AML-193 (cell line): Measurements from ENCODE around the gene PRKCA.
"Not testable (repeated sequence)": the region's sequence is repeated elsewhere in the genome, so short reads cannot be mapped to it uniquely, and the experiment has no call there.

ENCODE experiments used
- DNase-seq, 2 experiments: peaks; one replicate each; lab custom pipeline; 2025; lab: John Stamatoyannopoulos, UW

Gene PRKCA

DNA sequence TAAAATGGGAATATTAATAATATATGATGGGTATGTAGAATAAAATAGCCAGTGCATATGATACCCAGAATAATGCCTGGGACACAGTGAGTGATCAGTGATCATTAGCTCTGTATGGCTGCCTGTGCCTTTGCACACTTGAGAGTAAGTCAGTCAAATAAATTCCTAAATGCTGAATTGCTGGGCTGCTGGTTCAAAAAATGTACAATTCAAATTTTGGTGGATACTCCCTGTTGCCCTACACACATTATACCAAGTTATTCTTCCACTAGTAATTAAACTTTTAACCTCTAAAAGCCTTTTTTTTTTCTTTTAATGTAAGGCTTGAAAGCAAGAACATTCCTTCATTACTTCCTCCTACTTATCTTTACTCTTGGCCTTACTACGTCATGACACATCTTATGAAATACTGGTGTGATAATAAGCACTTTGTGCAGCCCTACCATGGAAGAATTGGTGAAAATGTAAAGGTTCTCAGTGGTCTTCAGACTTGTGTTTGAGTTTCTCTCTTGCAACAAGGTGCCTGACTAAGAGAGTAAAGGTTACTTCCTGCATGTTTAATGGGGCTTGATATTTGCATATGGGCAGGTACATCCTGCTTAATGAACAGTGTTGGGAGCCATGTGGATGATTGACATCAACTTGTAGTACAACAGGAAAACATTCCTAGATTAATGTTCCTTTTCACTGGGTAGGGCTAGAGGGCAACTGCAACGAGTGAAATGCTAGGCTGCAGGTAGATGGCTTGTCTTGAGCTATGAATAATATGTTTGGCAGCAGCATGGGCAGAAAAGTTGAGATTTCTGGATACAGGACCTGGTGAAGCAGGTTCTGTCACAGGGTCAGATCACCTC lies 84.3 kb downstream of the PRKCA start:
- no peak for DNase-seq

DNA sequence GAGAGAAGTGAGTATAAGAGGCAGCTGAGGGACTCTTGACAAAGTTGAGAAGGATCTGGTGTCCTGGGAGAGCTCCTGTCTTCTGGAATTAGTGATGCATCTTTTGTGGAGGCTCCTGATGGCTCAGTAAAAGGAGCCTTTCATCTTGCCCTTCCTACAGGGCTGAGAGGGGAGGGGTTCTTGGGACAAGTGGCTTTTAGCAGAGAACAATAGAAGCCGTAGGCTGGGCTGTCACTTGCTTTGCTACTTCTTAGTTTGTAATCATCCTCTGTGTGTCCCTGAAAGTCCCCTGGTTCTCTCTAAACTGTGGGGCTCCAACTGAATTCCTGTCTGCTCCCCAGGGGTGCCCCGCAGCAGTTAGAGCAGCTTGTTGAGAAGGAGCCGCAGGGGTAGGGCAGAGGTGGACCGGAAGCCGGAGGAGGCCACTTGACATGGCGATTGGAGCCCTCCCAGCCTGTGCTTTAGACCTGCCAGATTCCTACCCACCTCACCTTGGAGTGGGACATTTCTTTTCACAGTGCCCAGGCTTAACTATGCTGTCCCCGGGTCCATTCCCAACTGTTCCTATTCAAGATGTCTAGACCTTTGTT lies 85.1 kb downstream of the PRKCA start:
- no peak for DNase-seq

DNA sequence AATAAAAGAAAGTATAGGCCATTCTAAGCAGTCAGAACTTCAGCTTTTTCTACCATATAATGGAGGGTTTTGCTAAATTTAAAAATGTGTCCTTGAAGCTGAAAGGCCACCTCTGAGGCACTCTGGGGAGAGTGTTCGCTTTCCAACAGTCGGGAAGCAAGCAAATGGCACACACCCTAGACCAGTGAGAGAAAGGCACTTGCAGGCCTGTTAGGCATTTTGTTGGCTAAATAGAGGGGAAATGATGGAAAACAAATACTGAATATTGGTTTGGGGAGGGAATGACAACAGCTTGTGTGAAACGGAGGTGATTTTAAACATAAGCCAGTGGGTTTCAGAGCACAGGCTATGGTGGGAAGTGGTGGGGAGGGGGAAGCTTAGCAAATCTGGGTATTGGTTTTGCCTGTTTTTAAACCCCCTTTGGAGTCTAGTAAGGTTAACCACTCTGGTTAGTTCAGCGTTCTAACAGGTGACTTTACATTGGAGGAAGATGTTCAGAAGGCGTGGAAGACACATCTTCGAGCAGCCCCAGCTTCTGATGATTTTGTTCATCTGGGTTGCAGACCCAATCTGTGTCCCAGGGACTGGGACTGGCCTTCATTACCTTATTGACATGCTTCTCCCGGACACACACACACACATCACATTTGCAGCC lies 90.5 kb downstream of the PRKCA start:
- no peak for DNase-seq

DNA sequence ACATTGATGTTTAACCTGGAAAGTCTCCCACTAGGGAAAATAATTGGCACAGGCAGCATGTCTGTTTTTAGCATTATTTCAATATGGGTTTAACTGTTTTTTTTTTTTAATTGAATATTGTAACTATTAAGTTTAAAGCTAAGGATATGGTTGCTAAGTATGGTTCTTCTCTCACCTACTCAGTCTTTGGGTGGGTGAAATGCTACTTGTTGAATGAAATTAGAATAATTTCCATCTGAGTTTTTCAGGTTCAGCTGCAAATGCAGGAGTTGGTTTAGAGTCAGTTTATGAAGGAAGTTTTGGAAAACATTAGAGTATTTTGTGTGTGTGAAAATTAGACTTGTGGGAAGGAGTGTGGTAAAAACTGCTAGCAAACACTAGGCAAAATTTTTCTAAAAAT lies 93.5 kb downstream of the PRKCA start:
- no peak for DNase-seq

DNA sequence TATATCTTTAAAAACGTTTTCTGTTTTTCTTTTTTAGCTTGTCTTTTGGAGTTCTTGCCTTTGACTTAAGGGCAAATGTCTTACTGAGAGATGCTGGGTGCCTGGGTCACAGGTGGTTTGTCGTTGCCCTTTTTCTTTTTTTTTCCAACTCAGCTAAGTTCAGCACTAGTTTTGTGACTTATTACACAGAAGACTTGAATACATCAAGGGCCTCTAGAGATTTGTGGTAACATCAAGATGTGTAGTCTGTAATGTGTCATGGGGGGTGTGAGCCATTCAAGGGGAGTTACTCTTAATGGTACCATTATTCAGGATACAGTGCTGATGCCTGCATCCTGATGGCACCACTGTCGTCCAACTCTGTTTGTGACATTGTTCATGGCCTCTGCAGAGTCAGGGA lies 95.1 kb downstream of the PRKCA start:
- no peak for DNase-seq

DNA sequence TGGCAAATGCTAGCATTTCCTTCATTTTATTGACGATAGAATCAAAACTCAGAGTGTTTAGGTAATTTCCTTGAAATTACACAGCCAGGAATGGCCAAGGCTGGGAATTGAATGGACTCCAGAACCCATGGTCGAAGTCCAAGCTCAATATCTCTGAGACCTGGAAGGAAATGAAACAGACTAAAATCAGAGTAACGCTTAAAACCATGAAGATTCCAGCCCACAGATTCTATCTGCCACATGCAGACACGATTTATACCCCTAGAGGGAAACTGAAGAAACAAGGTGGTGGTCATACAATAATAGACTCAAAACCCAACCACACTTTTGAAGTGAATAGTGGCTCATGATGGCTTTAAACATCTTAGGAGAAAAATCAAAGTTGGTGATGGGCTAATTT lies 95.6 kb downstream of the PRKCA start:
- no peak for DNase-seq

DNA sequence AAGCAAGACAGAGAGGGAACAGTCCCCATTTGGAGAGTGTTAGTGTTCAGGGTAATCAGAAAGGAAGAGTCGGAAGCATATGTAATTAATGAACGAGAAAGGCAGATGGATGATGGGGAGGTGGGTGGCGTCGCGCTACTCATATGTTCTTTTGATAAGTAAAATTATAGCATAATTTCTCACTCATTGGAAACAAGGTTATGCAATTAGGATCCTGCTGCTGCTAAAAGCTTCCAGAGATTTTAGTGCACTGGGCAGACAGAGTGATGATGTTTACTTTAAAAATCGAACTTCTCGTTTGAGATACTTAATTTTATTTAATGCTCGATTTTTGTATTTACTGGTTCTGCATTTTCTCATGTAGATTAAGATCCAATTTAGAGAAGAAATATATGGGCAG lies 96.2 kb downstream of the PRKCA start:
- no peak for DNase-seq

DNA sequence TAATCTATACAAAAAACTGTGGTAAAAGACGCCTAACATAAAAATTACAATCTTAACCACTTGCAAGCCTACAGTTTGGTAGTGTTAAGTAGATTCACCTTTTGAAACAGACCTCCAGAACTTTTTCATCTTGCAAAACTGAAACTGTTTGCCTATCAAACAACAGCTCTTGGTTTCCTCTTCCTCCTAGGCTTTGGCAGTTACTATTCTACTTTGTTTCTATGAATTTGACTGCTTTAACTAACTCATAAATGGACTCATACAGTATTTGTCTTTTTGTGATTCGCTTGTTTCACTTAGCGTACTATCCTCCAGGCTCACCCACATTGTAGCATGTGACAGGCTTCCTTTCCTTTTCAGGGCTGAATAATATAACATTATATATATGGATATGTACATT lies 97.0 kb downstream of the PRKCA start:
- DNase-seq: no peak

DNA sequence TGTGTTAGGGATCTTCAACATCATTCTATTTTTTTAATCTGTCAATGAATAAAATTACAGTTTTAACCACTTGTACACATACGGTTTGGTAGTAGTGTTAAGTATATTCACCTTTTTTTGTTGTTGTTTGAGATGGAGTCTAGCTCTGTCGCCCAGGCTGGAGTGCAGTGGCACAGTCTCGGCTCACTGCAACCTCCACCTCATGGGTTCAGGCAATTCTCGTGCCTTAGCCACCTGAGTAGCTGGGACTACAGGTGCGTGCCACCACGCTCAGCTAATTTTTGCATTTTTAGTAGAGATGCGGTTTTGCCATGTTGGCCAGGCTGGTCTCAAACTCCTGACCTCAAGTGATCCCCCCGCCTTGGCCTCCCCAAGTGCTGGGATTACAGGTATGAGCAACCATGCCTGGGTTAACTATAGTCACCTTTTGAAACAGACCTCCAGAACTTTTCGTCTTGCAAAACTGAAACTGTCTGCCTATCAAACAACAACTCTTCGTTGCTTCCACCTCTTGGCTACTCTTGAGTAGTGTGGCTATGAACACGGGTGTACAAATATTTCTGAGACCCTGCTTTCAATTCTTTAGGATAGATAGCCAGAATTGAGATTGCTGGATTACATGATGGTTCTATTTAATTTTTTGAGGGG lies 97.8 kb downstream of the PRKCA start:
- not testable (repeated sequence) for DNase-seq

DNA sequence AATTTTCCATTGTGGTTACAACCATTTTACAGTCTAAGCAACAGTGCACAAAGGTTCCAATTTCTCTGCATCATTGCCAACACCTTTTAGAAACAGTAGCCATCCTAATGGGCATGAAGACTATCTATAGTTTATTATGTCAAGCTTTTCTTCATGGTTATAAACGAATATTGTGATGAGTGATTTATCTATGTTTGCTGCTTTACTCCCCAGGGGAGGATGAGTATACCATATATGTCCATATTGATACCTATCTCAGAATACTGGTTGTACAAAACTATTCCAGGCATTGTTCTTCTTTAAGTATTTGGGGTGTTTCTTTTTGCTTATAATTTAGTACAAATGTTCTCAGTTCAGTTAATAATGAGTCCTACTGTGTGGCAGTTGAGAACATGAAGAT lies 98.3 kb downstream of the PRKCA start:
- DNase-seq: no peak

DNA sequence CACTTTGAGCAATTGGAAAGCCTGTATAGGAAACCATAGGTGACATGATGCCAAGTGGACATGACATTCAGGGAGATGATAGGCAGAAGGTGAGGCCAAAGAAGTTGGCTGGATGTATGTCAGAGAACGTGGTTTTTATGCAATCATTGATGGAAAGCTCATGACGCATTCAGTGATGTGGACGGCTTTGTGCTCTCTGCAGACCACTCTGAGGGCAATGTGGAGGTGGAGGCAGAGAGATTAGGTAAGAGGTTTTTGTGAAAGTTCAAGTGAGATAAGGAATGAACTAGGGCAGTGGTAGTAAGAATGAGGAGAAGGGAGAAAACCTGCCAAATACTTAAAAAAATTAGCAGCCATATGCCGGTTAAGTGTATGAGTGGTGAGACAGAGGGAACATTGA lies 99.0 kb downstream of the PRKCA start:
- DNase-seq: no peak

DNA sequence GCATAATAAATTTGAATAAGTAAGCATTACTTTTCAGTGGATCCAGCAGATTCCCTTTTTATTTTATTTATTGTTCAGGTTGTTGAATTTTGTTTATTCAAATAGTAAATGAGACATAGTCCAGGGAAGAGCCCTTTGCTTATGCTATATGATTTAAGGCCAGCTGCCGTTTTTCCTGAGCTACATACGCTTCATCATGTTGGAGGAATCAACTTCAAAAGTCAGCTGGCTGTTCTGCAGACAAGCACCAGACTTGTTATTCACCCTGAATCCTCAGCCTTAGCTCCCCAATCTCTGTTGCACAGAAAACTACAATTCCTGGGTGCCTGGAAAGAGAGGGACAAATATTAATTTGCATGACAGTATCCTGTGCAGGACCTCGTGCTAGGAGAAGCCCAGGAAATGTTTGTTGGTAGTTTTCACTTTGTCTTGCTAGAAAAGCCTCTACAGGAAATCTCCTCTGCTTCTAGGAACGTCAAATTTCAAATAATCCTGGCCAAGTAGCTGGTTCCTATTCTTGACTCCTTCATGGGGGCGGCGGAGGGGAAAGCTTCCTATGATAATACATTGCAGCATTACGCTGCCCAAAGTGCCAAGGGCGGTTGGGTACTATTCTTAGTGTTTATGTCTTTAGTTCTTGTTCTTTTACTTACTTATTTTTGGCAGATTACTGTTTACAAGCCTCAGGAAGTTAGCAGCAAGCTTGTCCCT lies 101.6 kb downstream of the PRKCA start:
- DNase-seq: no peak

DNA sequence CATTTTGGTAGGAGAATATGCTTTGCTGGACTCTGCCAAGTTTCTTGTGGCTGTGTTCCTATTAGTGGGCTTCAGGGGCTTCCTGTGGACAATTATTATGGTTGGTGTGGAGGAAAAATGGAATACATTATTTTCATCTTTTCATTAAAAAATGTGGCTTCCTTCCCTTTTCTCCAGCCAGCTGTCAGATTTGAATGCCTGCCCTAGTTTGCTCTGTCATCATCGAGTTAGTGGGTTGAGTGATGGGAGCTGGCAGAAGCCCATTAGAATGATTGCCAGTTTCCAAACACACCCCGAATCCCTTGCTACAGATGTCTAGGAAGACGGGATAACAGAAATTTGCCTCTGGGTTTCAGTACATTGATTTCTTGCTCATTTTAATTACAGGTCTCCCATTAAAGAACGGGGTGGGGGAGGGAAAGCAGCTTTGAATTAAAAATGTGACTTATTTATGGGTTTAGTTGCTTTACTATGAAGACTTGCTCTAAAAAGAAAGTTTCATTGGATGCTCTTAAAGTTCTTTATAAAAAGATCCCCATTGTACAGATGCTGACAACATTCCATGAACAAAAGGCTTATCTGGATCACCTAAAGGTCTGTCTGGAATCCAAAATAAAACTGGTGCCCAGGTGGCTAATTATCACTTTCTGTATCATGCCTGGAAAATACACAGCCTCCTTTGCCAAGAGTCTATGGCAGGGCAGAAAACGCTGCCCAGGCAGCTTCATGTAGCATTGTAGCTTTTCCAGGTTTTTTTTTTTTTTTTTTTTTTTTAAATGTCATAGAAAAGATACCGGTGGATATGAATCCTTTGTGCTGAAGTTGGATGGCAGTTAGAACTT lies 103.6 kb downstream of the PRKCA start:
- DNase-seq: no peak

DNA sequence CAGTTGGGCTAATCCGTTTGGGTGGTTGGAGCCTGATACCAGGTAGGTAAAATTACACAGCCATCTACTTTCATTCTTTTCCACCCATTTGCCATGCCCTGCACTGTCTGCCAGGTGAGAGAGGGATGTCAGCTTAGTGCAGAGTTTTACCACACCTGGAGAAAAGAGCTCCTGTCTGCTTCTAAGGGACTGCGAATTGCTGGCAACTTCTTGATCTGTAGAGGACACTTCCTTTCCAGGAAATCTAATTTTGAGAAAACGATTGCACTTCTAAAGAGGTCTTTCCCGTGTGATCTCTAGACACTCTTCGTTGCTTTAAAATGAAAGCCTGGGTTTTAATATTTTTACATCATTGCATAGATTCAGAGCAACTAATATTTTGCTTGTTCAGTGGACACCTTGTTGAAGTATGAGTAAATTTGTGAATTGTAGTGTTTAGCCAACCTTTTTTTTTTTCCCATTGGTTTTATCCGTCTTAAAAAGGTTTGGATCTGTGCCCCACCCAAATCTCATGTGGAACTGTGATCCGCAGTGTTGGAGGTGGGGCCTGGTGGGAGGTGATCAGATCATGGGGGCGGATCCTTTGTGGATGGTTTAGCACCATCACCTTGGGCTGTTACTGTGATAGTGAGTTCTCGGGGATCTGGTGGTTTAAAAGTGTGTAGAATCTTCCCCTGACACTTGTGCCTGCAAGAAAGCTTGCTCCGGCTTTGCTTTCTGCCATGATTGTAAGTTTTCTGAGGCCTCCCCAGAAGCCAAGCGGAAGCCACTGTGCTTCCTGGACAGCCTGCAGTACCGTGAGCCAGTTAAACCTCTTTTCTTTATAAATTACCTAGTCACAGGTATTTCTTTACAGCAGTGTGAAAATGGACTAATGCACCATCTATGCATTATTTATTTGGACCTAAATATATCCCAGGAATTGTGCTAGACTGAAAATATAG lies 104.6 kb downstream of the PRKCA start:
- no peak for DNase-seq

DNA sequence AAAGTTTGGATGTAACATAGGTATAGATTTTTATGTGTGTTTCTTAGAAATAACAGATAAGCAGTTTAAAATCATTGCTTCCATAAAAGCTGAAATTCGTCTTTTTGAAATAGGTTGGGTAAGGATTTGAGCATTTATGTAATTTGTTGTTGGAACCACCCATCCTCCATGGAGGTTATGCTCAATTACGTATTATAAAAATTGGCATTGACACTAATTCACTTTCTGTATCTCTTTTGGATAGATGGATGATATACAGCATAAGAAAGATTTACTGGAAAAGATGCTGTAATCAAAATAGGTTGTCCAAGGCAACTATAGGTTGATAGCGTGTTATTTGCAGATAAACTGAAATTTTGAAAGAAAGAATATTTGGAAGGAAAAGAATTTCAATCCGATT lies 105.5 kb downstream of the PRKCA start:
- DNase-seq: no peak

DNA sequence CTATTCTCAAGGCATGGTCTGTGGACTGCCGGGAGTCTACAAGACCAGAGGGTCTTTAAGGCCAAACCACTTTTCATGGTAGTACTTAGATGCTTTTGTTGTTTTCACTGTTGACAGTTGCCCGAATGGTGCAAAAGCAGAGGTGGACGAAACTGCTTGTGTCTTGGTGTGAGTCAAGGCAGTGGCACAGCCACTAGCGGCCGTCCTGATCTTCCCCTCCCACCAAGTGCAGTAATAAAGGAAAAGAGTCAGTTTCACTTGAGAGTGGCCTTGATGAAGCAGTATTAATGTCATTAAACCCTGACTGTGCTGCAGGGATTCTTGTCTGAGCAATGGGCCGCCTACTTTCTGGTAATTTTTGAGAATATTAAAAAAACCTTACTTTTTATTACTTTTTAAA lies 109.1 kb downstream of the PRKCA start:
- DNase-seq: no peak

DNA sequence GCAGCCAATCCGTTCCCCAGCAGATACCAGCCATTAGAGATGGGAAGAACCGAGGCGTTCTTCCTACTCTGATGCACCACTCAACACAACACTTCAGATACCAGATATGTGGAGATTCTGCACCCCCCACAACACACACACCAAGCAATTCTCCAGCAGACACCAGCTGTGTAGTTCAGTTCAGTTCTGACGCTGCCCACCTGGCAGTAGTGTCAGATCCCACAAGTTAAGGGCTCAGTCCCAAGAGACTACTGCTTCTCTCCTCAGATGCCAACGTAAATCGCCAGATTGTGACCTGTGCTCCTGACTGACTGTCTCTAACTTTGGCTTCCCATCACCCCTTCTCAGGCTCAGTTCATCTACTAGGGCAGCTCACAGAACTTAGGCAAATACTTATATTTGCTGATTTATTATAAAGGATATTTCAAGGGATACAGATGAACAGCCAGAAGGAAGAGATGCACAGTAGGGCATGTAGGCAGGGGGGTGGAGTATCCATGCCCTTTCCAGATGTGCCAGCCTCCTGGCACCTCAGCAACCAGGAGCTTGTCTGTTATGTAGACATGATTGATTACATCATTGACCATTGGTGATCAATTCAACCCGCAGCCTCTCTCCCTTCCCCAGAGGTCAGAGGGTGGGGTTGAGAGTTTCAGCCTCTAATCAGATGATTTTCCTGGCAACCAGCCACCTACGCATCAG lies 110.6 kb downstream of the PRKCA start:
- DNase-seq: no peak

DNA sequence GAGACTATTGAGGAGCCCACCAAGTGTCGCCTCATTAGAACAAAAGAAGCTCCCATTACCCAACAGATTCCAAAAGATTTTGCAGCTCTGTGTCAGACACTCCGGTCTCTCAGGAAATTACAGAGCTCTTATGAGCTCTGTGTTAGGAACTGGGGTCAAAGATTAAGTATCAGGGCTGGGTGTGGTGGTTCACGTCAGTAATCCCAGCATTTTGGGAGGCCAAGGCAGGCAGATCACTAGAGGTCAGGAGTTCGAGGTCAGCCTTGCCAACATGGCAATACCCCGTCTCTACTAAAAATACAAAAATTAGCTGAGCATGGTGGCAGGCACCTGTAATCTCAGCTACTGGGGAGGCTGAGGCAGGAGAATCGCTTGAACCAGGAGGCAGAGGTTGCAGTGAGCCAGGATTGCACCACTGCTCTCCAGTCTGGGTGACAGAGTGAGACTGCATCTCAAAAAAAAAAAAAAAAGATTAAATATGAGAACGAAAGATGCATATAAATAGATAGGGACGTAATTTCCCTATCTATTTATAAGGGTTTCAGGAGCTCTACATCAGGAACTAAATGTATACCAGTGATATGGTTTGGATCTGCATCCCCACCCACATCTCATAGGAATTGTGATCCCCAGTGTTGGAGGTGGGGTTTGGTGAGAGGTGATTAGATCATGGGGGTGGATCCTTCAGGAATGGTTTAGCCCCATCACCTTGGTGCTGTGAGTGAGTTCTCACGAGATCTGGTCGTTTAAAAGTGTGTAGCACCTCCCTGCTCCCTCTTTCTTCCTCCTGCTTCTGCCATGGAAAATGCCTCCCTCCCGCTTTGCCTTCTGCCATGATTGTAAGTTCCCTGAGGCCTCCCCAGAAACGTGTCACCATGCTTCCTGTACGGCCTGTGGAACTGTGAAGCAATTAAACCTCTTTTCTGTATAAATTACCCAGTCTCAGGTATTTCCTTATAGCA lies 111.4 kb downstream of the PRKCA start:
- no peak for DNase-seq
